ENCODE data around the gene PAMR1.

GRCh38 chr11:35518766-35519165 is 6.7 kb downstream of the PAMR1 start:
- TF ChIP-seq CTCF (IDR thresholded peaks at IDR 0.05) = no peak
- no peak for TF ChIP-seq POLR2A (IDR thresholded peaks at IDR 0.05)

Measured in Peyer's patch (tissue), 4 donors.